ENCODE data around the gene SKI.

SKI gene

GRCh38 chr1:2267051-2267830 is 39.1 kb downstream of the SKI start:
- no peak for DNase-seq

- no peak for DNase-seq
These were observed 39.7 kb downstream of the SKI start for GRCh38 chr1:2267862-2268261.

GRCh38 chr1:2268285-2269056 is 40.4 kb downstream of the SKI start:
- DNase-seq = no peak

GRCh38 chr1:2269193-2269921 is 41.2 kb downstream of the SKI start:
- DNase-seq = no peak

- no peak for DNase-seq
These were observed 41.8 kb downstream of the SKI start for GRCh38 chr1:2269922-2270259.

- no peak for DNase-seq
These were observed 42.4 kb downstream of the SKI start for GRCh38 chr1:2270260-2271100.

GRCh38 chr1:2271211-2271721 is 43.1 kb downstream of the SKI start:
- DNase-seq = no peak

GRCh38 chr1:2271841-2272655 is 43.9 kb downstream of the SKI start:
- DNase-seq = no peak

GRCh38 chr1:2272686-2273400 is 44.7 kb downstream of the SKI start:
- no peak for DNase-seq

GRCh38 chr1:2273401-2274090 is 45.4 kb downstream of the SKI start:
- DNase-seq = no peak

- no peak for DNase-seq
These were observed 46.3 kb downstream of the SKI start for GRCh38 chr1:2274231-2274928.

GRCh38 chr1:2274929-2275475 is 46.9 kb downstream of the SKI start:
- no peak for DNase-seq

GRCh38 chr1:2275796-2276536 is 47.8 kb downstream of the SKI start:
- DNase-seq = no peak

GRCh38 chr1:2276803-2277580 is 48.9 kb downstream of the SKI start:
- DNase-seq = no peak

GRCh38 chr1:2277741-2278488 is 49.8 kb downstream of the SKI start:
- DNase-seq = no peak

- no peak for DNase-seq
These were observed 50.6 kb downstream of the SKI start for GRCh38 chr1:2278591-2279209.

GRCh38 chr1:2279210-2279639 is 51.1 kb downstream of the SKI start:
- DNase-seq = no peak
